Dendritic cell treated with granulocyte-macrophage colony-stimulating factor and Interleukin-4, amounts not matched to agents 40 ng/mL and 50 ng/mL, for 4 days (primary cell): ENCODE results near the gene DNLZ.
A peak's percentile ranks its signal among the peaks of the same experiment; 100 is the strongest.
"Not testable (repeated sequence)": the region's sequence is repeated elsewhere in the genome, so short reads cannot be mapped to it uniquely, and the experiment has no call there.

ENCODE experiments used
- H3K27ac Mint-ChIP-seq: one replicate; pipeline ENCODE4 v1.8.0; 2022; ENCODE audit warnings: mild to moderate bottlenecking, mixed read lengths
- H3K27me3 Mint-ChIP-seq: one replicate; pipeline ENCODE4 v1.8.0; 2022; ENCODE audit warnings: mild to moderate bottlenecking, mixed read lengths
- H3K36me3 Mint-ChIP-seq: one replicate; pipeline ENCODE4 v1.8.0; 2022; ENCODE audit warnings: low read depth, mixed read lengths
- H3K4me1 Mint-ChIP-seq: one replicate; pipeline ENCODE4 v1.8.0; 2022; ENCODE audit warnings: low read depth, mixed read lengths
- H3K4me3 Mint-ChIP-seq: one replicate; pipeline ENCODE4 v1.8.0; 2022; ENCODE audit warnings: mild to moderate bottlenecking, moderate library complexity, mixed read lengths
- H3K9me3 Mint-ChIP-seq: one replicate; pipeline ENCODE4 v1.8.0; 2022; ENCODE audit warnings: mixed read lengths
- intact Hi-C: fragments of 100-400 bp; cut with micrococcal nuclease; formaldehyde crosslinking; loops from one replicate; pipeline ENCODE4 v1.15.0; 2022

Gene DNLZ

GRCh38 chr9:136363106-136363948 is at the start of gene DNLZ:
Gene DNLZ, minus strand, starts transcription at chr9:136363744. Its CDS starts 30 bp downstream, at chr9:136363714.
- intact Hi-C loops = loop anchor here (1.0 kb wide), 1 partner anchor 10 kb away; the partner anchor contains the start of gene CARD9
- Mint-ChIP-seq H3K27ac (peak within 1 kb of the TSS; percentile 81), H3K36me3 (peaks cover 76% of the 10 kb centered on the region), H3K4me1 (peaks cover 55% of the 10 kb centered on the region), H3K27me3 (no peaks in the 10 kb centered on the region), H3K4me3 (peak within 1 kb of the TSS; percentile 81), H3K9me3 (no peaks in the 10 kb centered on the region)

GRCh38 chr9:136412962-136413361 is 49.4 kb upstream of the DNLZ start:
- no peaks in the 10 kb centered on the region for H3K9me3 Mint-ChIP-seq
- no peak overlapping the region for H3K4me3 Mint-ChIP-seq
- H3K36me3 Mint-ChIP-seq = peaks cover 86% of the 10 kb centered on the region
- intact Hi-C loops = no loop called here
- no peaks in the 10 kb centered on the region for H3K27me3 Mint-ChIP-seq
- H3K4me1 Mint-ChIP-seq = peaks cover 34% of the 10 kb centered on the region
- H3K27ac Mint-ChIP-seq = no peak overlapping the region

GRCh38 chr9:136411378-136411777 is 47.8 kb upstream of the DNLZ start:
- H3K27ac Mint-ChIP-seq = peak overlapping the region; percentile 89
- H3K4me3 Mint-ChIP-seq = peak overlapping the region; percentile 88
- H3K9me3 Mint-ChIP-seq = no peaks in the 10 kb centered on the region
- intact Hi-C loops = no loop called here
- H3K36me3 Mint-ChIP-seq = peaks cover 86% of the 10 kb centered on the region
- peaks cover 37% of the 10 kb centered on the region for H3K4me1 Mint-ChIP-seq
- H3K27me3 Mint-ChIP-seq = no peaks in the 10 kb centered on the region

DNA sequence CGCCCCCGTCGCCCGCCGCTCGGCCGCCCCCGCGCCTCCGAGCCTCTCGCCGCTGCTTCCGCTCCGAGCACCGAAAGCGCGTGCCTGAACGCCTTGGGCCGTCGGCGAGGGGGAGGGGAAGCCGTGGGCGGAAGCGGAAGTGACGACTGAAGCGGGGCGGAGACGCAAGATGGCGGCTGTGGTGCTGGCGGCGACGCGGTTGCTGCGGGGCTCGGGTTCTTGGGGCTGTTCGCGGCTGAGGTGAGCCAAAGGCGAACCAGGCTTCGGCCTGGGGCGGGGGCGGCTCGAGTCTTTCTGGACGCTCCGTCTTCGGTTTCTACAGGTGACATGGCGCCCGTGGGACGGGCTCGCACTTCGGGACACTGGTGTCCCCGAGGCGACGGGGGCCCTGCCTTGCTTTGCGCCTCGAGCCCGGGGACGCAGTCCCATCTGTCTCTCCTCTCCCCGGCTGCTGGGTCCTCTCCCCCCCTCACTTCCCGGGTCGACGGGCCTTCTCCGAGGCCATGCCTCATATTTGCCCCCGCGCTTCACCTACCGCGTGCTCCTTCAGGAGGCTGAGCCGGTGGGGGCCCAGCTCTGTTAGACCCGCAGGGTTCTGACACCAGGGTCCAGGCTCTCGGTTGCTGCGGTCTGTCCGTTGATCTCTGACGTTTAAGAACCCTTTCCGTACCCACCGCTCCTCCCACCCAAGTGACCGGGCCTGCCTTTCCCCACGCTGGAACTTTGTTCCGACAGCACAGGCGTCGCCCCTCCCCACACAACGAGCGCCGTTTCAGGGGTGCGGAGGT is 47.1 kb upstream of the DNLZ start, which contains the start of the genes ENTR1 and PMPCA:
Gene ENTR1, minus strand, starts transcription at position 115 of the 788 bp plus-strand sequence. CDS start 217 bp downstream, outside the sequence.
Gene PMPCA, plus strand, starts transcription at position 159 of the 788 bp plus-strand sequence. Its CDS starts 11 bp downstream, at position 170.
- peak within 1 kb of the TSS; percentile 88 for H3K4me3 Mint-ChIP-seq
- H3K36me3 Mint-ChIP-seq = peaks cover 86% of the 10 kb centered on the region
- no peaks in the 10 kb centered on the region for H3K27me3 Mint-ChIP-seq
- H3K4me1 Mint-ChIP-seq = peaks cover 37% of the 10 kb centered on the region
- intact Hi-C loops = no loop called here
- peak within 1 kb of the TSS; percentile 89 for H3K27ac Mint-ChIP-seq
- no peaks in the 10 kb centered on the region for H3K9me3 Mint-ChIP-seq

DNA sequence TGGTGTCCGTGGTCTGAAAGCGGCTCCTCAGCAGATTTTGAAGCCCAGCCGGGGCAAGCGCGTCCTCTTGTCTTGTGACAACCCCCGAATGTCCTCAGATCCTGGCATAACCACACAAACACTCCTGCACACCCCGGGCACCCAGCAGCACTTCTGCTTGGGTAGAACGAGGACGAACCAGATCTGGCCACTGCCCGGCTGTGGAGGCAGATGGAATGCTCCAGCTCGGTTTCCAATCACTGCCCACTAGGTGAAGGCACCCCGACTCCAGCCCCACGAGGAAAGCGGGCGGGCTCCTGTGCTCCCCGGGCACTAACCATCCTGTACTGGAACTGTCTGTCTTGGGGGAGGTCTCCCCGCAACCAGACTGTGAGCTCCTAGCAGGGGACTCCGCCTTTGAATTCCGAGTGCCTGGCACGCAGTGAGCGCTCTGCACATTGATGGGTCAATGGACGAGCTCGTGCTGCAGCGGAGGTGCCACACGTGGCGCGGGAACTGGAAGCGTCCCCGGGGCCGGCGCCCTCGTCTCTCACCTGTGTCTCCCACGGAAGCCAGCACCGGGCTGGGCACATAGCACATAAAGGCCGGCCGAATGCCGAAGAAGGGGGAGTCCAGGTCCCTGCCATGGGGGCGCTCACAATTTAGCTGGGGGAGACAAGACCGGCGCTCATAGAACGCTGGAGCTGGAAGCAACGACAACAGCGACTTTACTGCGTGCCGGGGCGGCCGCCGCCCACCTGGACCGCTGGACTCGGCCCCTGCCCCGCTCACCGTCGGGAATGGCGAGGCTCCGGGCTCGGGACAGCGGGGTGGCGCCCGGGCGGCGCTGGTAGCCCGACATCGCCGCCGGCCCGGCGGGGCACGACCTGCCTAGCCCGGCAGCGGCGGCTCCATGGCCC is 46.3 kb upstream of the DNLZ start:
- Mint-ChIP-seq H3K4me1 (peaks cover 40% of the 10 kb centered on the region), H3K4me3 (peak overlapping the region; percentile 88), H3K36me3 (peaks cover 86% of the 10 kb centered on the region), H3K9me3 (no peaks in the 10 kb centered on the region), H3K27ac (peak overlapping the region; percentile 89), H3K27me3 (no peaks in the 10 kb centered on the region)
- intact Hi-C loops = loop anchor here (10.0 kb wide), 1 partner anchor 75 kb away; the partner anchor contains the start of gene SEC16A

- no peak overlapping the region for H3K4me3 Mint-ChIP-seq
- H3K27ac Mint-ChIP-seq = peak overlapping the region; percentile 89
- intact Hi-C loops = loop anchor here (10.0 kb wide), 1 partner anchor 77 kb away; the partner anchor contains the start of gene SEC16A
- no peaks in the 10 kb centered on the region for H3K9me3 Mint-ChIP-seq
- peaks cover 86% of the 10 kb centered on the region for H3K36me3 Mint-ChIP-seq
- H3K4me1 Mint-ChIP-seq = peaks cover 51% of the 10 kb centered on the region
- H3K27me3 Mint-ChIP-seq = no peaks in the 10 kb centered on the region
Observed at GRCh38 chr9:136407911-136408310, 44.4 kb upstream of the DNLZ start.

- not testable (repeated sequence) for H3K9me3 Mint-ChIP-seq, H3K4me3 Mint-ChIP-seq, H3K27me3 Mint-ChIP-seq, H3K27ac Mint-ChIP-seq
- intact Hi-C loops = loop anchor here (10.0 kb wide), 1 partner anchor 78 kb away; the partner anchor contains the start of gene SEC16A
- H3K36me3 Mint-ChIP-seq = peaks cover 86% of the 10 kb centered on the region
- peaks cover 51% of the 10 kb centered on the region for H3K4me1 Mint-ChIP-seq
Observed at GRCh38 chr9:136407061-136407460, 43.5 kb upstream of the DNLZ start.

DNA sequence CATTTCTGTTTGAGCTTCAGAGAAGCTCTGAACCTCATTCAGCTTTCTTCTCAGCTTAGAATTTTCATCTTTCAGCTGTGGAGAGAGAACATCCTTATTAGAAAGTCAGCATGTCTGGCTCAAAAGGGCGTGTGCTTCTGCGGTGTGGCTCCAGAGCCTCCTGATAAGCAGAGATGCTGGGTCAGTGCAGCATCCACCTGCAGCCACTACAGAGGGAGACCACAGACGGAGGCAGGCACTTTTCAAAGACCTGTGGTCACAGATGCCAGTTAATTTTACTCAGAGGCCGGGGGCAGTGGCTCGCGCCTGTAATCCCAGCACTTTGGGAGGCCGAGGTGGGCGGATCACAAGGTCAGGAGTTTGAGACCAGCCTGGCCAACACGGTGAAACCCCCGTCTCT is 42.4 kb upstream of the DNLZ start:
- H3K9me3 Mint-ChIP-seq, H3K27ac Mint-ChIP-seq, H3K27me3 Mint-ChIP-seq, H3K4me3 Mint-ChIP-seq: not testable (repeated sequence)
- peaks cover 92% of the 10 kb centered on the region for H3K36me3 Mint-ChIP-seq
- intact Hi-C loops = loop anchor here (10.0 kb wide), 1 partner anchor 79 kb away; the partner anchor contains the start of gene SEC16A
- H3K4me1 Mint-ChIP-seq = peaks cover 39% of the 10 kb centered on the region

- Mint-ChIP-seq H3K36me3 (peaks cover 88% of the 10 kb centered on the region), H3K4me3 (no peak overlapping the region), H3K27me3 (no peaks in the 10 kb centered on the region), H3K27ac (no peak overlapping the region), H3K4me1 (peaks cover 41% of the 10 kb centered on the region), H3K9me3 (no peaks in the 10 kb centered on the region)
- intact Hi-C loops = loop anchor here (10.0 kb wide), 1 partner anchor 79 kb away; the partner anchor contains the start of gene SEC16A
Observed at GRCh38 chr9:136405481-136405880, 41.9 kb upstream of the DNLZ start.

- Mint-ChIP-seq H3K36me3 (peaks cover 83% of the 10 kb centered on the region), H3K9me3 (no peaks in the 10 kb centered on the region), H3K4me1 (peaks cover 40% of the 10 kb centered on the region), H3K4me3 (no peak overlapping the region), H3K27ac (no peak overlapping the region), H3K27me3 (no peaks in the 10 kb centered on the region)
- intact Hi-C loops = loop anchor here (10.0 kb wide), 1 partner anchor 80 kb away; the partner anchor contains the start of gene SEC16A
Observed at GRCh38 chr9:136404801-136405136, 41.2 kb upstream of the DNLZ start.

DNA sequence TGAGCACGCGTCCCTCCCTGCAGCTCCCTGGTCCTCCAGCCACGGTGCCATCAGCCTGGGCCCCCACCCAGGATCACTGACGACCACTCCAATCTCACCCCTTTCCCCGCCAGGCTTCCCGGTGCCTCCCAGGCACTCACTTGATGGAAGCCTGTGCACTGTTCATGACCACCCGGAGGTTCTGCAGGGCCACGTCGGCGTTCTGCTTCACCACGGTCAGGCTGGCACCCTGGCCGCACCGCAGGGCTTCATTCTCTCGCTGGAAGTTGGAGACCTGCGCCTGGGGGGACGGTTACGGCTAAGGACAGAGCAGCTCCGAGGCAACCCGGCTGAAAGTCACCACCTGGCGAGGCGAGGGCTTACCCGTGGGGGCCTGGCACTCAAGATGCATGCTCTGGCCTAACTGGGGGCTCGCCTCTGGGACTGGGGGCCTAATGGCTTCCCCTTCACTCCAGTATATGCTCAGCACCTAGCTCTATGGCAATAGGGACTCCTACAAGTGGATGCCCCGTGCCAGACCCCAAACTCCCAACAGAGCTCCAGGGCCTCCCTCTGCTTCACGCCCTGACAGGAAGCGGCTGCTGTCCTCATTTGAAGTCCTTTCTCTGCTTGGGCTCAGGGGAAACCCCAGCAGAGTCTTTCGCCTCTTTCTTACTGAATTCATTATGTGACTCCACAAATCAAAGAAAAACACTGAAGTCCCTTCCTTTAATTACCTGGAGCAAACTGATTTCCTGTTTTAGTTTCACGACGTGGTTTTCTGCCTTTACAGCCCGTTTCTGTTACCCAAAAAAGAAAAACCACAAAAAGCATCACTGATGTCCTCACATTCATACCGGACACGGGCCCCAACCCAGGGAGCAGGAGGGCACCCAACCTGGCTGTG is 40.6 kb upstream of the DNLZ start:
- Mint-ChIP-seq H3K36me3 (peaks cover 81% of the 10 kb centered on the region), H3K4me1 (peaks cover 37% of the 10 kb centered on the region), H3K27ac (no peak overlapping the region), H3K4me3 (no peak overlapping the region), H3K9me3 (no peaks in the 10 kb centered on the region), H3K27me3 (no peaks in the 10 kb centered on the region)
- intact Hi-C loops = loop anchor here (10.0 kb wide), 1 partner anchor 81 kb away; the partner anchor contains the start of gene SEC16A

- Mint-ChIP-seq H3K4me3 (no peak overlapping the region), H3K4me1 (peaks cover 37% of the 10 kb centered on the region), H3K36me3 (peaks cover 79% of the 10 kb centered on the region), H3K27ac (no peak overlapping the region), H3K9me3 (no peaks in the 10 kb centered on the region), H3K27me3 (no peaks in the 10 kb centered on the region)
- intact Hi-C loops = loop anchor here (10.0 kb wide), 1 partner anchor 81 kb away; the partner anchor contains the start of gene SEC16A
Observed at GRCh38 chr9:136403538-136403914, 40.0 kb upstream of the DNLZ start.
